Measurements from ENCODE around the gene LAMTOR2. TPM values are rescaled to one million over a fixed set of nuclear protein-coding genes. Genes with fewer than 3 reads are reported as not detected.
A peak's percentile ranks its signal among the peaks of the same experiment; 100 is the strongest.

Gene LAMTOR2
- total RNA-seq, 1 donor from 2014 or later: 108 TPM

DNA sequence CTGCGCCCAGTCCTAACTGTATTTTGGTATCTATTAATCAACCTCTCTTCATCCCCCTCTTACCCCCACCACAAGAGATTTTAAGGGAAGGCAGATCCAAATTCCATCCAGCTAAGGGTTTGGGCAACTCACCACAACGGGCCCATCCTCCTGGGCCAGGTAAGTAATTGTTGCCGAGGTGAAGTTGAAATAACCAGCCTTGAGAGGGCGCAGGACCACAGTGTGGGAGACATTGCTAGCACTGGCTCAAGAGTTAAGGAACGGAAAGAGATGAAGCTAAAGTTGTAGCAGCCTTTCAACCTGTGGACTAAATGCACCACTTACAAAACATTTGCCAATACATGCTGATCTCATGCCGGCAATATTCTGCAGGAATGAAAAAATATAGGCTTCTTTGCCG, 39.8 kb upstream of the LAMTOR2 start:
- no peak for DNase-seq (ENCODE audit: low read depth)
- H3K4me3 ChIP-seq (ENCODE audit: low read depth, low read length): no peak overlapping the region
- peaks cover 4% of the 10 kb centered on the region for H3K36me3 ChIP-seq (ENCODE audit: control insufficient read depth, insufficient read depth, low read length)
- TF ChIP-seq, protein P1, sequence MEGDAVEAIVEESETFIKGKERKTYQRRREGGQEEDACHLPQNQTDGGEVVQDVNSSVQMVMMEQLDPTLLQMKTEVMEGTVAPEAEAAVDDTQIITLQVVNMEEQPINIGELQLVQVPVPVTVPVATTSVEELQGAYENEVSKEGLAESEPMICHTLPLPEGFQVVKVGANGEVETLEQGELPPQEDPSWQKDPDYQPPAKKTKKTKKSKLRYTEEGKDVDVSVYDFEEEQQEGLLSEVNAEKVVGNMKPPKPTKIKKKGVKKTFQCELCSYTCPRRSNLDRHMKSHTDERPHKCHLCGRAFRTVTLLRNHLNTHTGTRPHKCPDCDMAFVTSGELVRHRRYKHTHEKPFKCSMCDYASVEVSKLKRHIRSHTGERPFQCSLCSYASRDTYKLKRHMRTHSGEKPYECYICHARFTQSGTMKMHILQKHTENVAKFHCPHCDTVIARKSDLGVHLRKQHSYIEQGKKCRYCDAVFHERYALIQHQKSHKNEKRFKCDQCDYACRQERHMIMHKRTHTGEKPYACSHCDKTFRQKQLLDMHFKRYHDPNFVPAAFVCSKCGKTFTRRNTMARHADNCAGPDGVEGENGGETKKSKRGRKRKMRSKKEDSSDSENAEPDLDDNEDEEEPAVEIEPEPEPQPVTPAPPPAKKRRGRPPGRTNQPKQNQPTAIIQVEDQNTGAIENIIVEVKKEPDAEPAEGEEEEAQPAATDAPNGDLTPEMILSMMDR (IDR thresholded peaks at IDR 0.05; ENCODE audit: insufficient read depth, low read length, poor library complexity, severe bottlenecking): no peak
- no peaks in the 10 kb centered on the region for H3K27me3 ChIP-seq (ENCODE audit: control insufficient read depth, insufficient read depth, low read length)

DNA sequence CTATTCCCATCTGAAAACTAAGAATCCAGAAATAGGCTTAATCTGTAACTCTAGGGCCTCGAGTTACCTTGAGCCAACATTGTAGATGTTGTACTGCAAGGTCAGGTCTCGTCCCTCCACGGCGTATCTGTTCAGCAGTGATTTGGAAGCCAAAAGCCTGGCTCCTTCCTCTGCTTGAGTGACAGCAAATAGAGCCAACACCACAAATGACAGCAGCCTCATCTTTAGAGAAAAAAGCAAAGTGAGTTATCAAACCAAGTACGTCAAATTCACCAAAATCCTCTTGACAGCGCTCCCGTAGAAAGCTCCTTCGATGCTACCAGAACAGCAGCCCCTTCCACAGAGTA, 34.7 kb upstream of the LAMTOR2 start:
- Histone ChIP-seq H3K27me3 (ENCODE audit: control insufficient read depth, insufficient read depth, low read length) (no peaks in the 10 kb centered on the region), H3K36me3 (ENCODE audit: control insufficient read depth, insufficient read depth, low read length) (peaks cover 2% of the 10 kb centered on the region), H3K4me3 (ENCODE audit: low read depth, low read length) (peak overlapping the region; percentile 87)
- no peak for DNase-seq (ENCODE audit: low read depth)
- TF ChIP-seq, protein P1 (IDR thresholded peaks at IDR 0.05; ENCODE audit: insufficient read depth, low read length, poor library complexity, severe bottlenecking): no peak

DNA sequence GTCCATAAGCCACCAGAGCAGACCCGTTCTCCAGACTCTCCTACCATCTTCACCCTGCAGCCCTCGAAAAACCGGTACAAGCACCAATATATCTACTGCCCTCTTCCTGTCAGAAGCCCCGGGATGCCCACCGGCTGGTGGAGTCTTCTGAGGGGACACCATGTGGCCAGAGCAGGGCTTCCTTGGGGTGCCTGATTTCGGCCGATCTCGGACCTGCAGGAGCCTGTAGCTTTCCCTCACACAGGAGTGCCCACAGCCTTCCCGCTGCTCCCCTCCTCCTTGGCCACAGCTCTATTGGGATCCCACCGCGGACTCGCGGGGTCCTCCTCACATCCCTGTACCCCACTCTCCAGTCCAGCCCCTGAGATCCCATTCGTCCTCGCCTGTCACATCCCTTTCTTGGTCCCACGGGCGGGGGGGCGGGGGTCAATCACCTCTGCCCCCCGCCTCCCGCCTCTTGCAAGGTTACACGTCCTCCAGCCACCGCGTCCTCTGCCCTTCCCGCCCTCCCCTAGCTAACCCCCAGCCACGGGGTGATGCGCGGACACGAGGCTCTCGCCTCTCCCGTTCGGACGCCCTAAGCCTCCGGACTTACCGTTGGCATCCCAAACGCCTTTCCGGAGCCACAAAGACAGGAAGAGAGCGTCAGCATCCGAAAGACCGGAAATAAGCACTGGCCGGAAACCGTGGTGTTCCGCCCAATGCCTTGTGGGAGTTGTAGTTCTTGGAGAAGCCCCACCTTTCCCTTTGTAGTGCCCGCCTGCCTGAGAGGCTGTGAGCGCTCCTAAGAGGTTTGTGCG, 34.1 kb upstream of the LAMTOR2 start, which contains the start of gene SSR2:
Gene SSR2, minus strand, starts transcription at position 659 of the 800 bp plus-strand sequence. CDS start 784 bp downstream, outside the sequence.
- Histone ChIP-seq H3K27me3 (ENCODE audit: control insufficient read depth, insufficient read depth, low read length) (no peaks in the 10 kb centered on the region), H3K36me3 (ENCODE audit: control insufficient read depth, insufficient read depth, low read length) (peaks cover 2% of the 10 kb centered on the region), H3K4me3 (ENCODE audit: low read depth, low read length) (peak within 1 kb of the TSS; percentile 87)
- TF ChIP-seq, protein P1 (IDR thresholded peaks at IDR 0.05; ENCODE audit: insufficient read depth, low read length, poor library complexity, severe bottlenecking): no peak
- DNase-seq (ENCODE audit: low read depth): peak; percentile 80

DNA sequence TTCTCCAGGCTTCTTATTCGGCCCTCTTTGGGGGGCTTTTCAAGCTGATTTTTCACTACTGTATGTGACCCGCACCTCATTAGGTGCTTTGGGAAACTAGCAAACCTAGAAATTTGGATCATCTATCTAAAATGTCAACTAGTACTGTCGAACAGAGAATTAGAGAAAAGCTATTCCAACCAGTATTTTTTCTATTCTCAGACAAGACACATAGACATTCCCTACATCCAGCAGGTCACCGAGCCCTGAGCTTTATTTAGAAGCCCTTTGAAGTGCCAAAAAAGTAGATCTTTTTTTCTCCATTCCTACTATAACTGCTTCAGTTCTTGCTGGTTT, 33.5 kb upstream of the LAMTOR2 start:
- peaks cover 2% of the 10 kb centered on the region for H3K36me3 ChIP-seq (ENCODE audit: control insufficient read depth, insufficient read depth, low read length)
- peak overlapping the region; percentile 87 for H3K4me3 ChIP-seq (ENCODE audit: low read depth, low read length)
- H3K27me3 ChIP-seq (ENCODE audit: control insufficient read depth, insufficient read depth, low read length): no peaks in the 10 kb centered on the region
- no peak for DNase-seq (ENCODE audit: low read depth)
- TF ChIP-seq, protein P1 (IDR thresholded peaks at IDR 0.05; ENCODE audit: insufficient read depth, low read length, poor library complexity, severe bottlenecking): no peak

DNA sequence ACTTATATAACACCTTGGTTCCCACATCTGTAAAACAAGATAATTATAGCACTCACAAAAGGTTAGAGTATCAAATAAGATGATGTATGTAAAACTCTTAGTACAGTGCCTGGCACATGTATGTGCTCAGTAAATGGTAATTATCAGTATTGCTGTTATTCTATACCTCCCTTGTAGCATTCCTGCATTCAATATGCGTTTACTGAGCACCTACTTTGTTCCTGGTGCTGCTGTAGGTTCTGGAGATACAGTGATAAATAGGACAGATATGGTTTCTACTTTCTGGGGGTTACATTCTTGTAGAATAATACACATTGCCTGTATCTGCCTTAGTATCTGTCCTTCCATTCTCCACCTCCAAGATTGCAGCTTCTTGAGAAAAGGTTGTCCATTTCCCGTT, 32.6 kb upstream of the LAMTOR2 start:
- TF ChIP-seq, protein P1 (IDR thresholded peaks at IDR 0.05; ENCODE audit: insufficient read depth, low read length, poor library complexity, severe bottlenecking): no peak

DNA sequence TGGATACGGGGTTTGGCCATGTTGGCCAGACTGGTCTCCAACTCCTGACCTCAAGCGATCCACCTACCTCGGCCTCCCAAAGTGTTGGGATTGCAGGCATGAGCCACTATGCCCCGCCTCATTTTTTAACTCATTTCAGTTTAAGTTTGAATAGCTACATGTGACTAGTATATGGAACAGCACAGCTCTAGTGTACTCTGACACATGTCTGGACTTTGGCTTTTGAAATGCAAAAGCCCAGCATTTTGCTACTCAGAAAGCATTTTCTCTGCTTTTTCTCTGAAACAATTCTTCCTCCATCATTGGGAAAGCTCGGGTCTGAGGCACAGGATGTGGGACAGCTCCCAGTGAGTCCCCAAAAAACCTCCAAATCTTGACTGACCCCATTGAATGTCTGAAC, 29.8 kb upstream of the LAMTOR2 start:
- Histone ChIP-seq H3K27me3 (ENCODE audit: control insufficient read depth, insufficient read depth, low read length) (no peaks in the 10 kb centered on the region), H3K4me3 (ENCODE audit: low read depth, low read length) (no peak overlapping the region), H3K36me3 (ENCODE audit: control insufficient read depth, insufficient read depth, low read length) (no peaks in the 10 kb centered on the region)
- TF ChIP-seq, protein P1 (IDR thresholded peaks at IDR 0.05; ENCODE audit: insufficient read depth, low read length, poor library complexity, severe bottlenecking): no peak
- no peak for DNase-seq (ENCODE audit: low read depth)

More for the DNA sequence above, 32.6 kb upstream of the LAMTOR2 start:
- Histone ChIP-seq H3K36me3 (ENCODE audit: control insufficient read depth, insufficient read depth, low read length) (no peaks in the 10 kb centered on the region), H3K27me3 (ENCODE audit: control insufficient read depth, insufficient read depth, low read length) (no peaks in the 10 kb centered on the region), H3K4me3 (ENCODE audit: low read depth, low read length) (no peak overlapping the region)
- no peak for DNase-seq (ENCODE audit: low read depth)
